ENCODE data around the gene SEMA3A.

Gene SEMA3A

GRCh38 chr7:84009051-84009450, 185.5 kb downstream of the SEMA3A start:
- TF ChIP-seq, protein P1, sequence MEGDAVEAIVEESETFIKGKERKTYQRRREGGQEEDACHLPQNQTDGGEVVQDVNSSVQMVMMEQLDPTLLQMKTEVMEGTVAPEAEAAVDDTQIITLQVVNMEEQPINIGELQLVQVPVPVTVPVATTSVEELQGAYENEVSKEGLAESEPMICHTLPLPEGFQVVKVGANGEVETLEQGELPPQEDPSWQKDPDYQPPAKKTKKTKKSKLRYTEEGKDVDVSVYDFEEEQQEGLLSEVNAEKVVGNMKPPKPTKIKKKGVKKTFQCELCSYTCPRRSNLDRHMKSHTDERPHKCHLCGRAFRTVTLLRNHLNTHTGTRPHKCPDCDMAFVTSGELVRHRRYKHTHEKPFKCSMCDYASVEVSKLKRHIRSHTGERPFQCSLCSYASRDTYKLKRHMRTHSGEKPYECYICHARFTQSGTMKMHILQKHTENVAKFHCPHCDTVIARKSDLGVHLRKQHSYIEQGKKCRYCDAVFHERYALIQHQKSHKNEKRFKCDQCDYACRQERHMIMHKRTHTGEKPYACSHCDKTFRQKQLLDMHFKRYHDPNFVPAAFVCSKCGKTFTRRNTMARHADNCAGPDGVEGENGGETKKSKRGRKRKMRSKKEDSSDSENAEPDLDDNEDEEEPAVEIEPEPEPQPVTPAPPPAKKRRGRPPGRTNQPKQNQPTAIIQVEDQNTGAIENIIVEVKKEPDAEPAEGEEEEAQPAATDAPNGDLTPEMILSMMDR (IDR thresholded peaks at IDR 0.05; ENCODE audit: low read depth, low read length) = no peak
- in situ Hi-C loops (cut with HindIII; ENCODE audit: low sequenced_read_pairs) = no loop called here
- DNase-seq (ENCODE audit: low read depth, low spot score) = no peak
- no peak overlapping the region for H3K4me3 ChIP-seq (ENCODE audit: low read depth, low read length)

DNA sequence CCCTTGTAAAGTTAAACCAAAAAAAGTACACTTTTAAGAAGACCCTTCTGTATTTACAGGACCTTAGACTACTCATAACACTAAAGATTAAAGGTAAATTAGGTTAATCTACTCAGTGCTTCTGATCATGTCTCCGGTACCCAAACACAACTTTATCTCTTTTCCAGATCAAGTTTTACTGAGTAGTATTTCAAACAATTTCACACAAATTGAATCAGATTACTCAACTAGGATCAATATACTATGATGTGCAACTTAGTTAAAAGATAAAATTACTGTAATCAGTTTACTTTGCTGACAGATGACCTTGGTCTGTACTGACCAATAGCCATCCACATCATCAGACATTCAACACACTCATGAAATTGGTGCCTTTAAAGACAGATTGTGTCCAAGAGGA, 191.4 kb downstream of the SEMA3A start:
- no peak overlapping the region for H3K4me3 ChIP-seq (ENCODE audit: low read depth, low read length)
- no peak for DNase-seq (ENCODE audit: low read depth, low spot score)
- in situ Hi-C loops (cut with HindIII; ENCODE audit: low sequenced_read_pairs) = no loop called here
- TF ChIP-seq, protein P1 (IDR thresholded peaks at IDR 0.05; ENCODE audit: low read depth, low read length) = no peak

- no peak overlapping the region for H3K4me3 ChIP-seq (ENCODE audit: low read depth, low read length)
- TF ChIP-seq, protein P1 (IDR thresholded peaks at IDR 0.05; ENCODE audit: low read depth, low read length) = no peak
- no peak for DNase-seq (ENCODE audit: low read depth, low spot score)
- in situ Hi-C loops (cut with HindIII; ENCODE audit: low sequenced_read_pairs) = no loop called here
Measured at GRCh38 chr7:84002348-84002747, 192.2 kb downstream of the SEMA3A start.

- DNase-seq (ENCODE audit: low read depth, low spot score) = no peak
- TF ChIP-seq, protein P1 (IDR thresholded peaks at IDR 0.05; ENCODE audit: low read depth, low read length) = no peak
- in situ Hi-C loops (cut with HindIII; ENCODE audit: low sequenced_read_pairs) = no loop called here
- H3K4me3 ChIP-seq (ENCODE audit: low read depth, low read length) = no peak overlapping the region
Measured at GRCh38 chr7:83996879-83997278, 197.7 kb downstream of the SEMA3A start.

GRCh38 chr7:83987764-83988163, 206.8 kb downstream of the SEMA3A start:
- H3K4me3 ChIP-seq (ENCODE audit: low read depth, low read length) = no peak overlapping the region
- in situ Hi-C loops (cut with HindIII; ENCODE audit: low sequenced_read_pairs) = no loop called here
- TF ChIP-seq, protein P1 (IDR thresholded peaks at IDR 0.05; ENCODE audit: low read depth, low read length) = no peak
- DNase-seq (ENCODE audit: low read depth, low spot score) = no peak

DNA sequence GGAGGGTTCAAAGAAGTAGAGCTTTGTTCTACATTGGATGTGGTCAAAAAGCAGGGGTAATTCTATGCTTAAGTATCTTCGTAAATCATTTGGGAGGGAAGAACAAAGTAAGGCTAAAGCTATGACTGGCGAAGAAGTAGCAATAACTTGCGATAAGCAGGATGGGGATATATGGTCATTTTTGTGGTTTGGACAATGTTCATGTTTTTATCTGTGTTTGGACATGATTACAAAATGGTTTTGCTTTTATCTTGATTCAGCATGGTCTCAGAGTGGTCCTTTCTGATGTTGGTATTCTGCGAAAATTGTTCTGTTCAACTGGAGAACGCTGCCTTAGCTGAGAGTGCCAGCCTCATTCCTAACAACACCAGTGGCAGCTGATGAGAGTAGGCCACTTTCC, 208.8 kb downstream of the SEMA3A start:
- TF ChIP-seq, protein P1 (IDR thresholded peaks at IDR 0.05; ENCODE audit: low read depth, low read length) = no peak
- DNase-seq (ENCODE audit: low read depth, low spot score) = no peak
- no peak overlapping the region for H3K4me3 ChIP-seq (ENCODE audit: low read depth, low read length)
- in situ Hi-C loops (cut with HindIII; ENCODE audit: low sequenced_read_pairs) = no loop called here

DNA sequence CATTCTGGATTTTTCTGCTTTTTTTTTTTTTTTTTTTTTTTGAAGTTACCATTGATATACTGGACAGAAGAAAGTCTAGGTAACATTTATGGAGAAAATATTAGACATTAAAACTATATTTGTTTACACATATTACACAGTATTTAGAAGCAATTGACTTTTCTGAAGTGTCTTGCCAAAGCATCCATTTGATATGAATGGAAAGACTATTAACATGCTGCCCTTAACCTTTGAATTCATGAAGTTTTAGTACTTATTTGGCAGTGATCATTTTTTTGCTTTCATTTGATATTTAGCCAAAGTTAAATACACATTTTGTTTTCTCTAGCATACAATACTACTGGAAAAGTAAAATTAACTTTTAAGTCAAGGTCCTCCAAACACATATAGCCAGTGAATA, 210.0 kb downstream of the SEMA3A start:
- TF ChIP-seq, protein P1 (IDR thresholded peaks at IDR 0.05; ENCODE audit: low read depth, low read length) = no peak
- H3K4me3 ChIP-seq (ENCODE audit: low read depth, low read length) = no peak overlapping the region
- in situ Hi-C loops (cut with HindIII; ENCODE audit: low sequenced_read_pairs) = no loop called here
- no peak for DNase-seq (ENCODE audit: low read depth, low spot score)

All from astrocyte of the spinal cord (primary cell).